Activated CD4-positive, alpha-beta T cell treated with anti-CD3 and anti-CD28 coated beads for 4 hours (primary cell): Measurements from ENCODE around the gene HPN.

Experiments used
- DNase-seq, 2 donors: peaks; one replicate each; pipeline ENCODE4 v3.0.0-alpha.2; 2020

HPN gene

DNA sequence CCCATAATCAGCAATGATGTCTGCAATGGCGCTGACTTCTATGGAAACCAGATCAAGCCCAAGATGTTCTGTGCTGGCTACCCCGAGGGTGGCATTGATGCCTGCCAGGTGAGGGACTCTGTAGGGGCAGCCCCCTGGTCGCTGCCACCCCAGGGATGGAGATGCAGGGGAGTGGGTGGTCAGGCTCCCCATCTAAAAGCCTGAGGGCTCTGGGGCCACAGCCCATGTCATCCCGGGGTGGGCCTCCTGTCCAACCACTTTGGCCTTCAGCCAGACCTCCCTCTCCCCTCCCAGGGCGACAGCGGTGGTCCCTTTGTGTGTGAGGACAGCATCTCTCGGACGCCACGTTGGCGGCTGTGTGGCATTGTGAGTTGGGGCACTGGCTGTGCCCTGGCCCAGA, 24.1 kb downstream of the HPN start:
- no peak for DNase-seq

DNA sequence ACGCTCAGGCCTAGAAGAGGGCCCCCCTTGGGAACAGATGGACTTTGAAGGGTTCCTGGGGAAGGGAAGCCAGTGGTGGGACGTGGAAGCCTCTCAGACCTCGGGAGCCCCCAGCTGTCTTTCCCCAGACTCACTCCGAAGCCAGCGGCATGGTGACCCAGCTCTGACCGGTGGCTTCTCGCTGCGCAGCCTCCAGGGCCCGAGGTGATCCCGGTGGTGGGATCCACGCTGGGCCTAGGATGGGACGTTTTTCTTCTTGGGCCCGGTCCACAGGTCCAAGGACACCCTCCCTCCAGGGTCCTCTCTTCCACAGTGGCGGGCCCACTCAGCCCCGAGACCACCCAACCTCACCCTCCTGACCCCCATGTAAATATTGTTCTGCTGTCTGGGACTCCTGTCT, 24.6 kb downstream of the HPN start:
- DNase-seq, result no peak

GRCh38 chr19:35066691-35067563, 25.4 kb downstream of the HPN start:
- DNase-seq, result peak; percentile 84 to 91

- no peak for DNase-seq
Measured at GRCh38 chr19:35068941-35069634, 27.6 kb downstream of the HPN start.

DNA sequence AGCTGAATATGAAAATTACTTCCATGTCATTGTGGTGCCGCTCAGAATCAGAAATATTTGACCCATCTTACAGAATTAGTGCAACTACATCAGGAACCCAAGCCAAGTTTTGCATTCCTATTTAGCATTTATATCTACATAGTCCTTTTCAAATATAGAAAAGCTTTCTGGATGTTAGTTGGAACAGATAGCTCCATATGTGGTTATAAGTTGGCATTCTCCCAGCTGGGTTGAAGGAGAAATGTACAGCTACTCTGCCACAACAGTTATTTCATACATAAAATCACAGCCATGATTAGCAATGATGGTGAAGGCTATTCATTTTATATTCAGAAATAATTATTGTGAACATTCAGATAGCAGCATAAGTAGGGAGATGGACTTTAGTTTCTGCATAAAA, 28.2 kb downstream of the HPN start:
- DNase-seq, result no peak

- DNase-seq, result no peak
Measured at GRCh38 chr19:35070471-35070870, 28.9 kb downstream of the HPN start.

- DNase-seq, result no peak
Measured at GRCh38 chr19:35073516-35073915, 32.0 kb downstream of the HPN start.

GRCh38 chr19:35073941-35074340, 32.4 kb downstream of the HPN start:
- DNase-seq, result no peak

- DNase-seq, result no peak
Measured at GRCh38 chr19:35074426-35075201, 33.1 kb downstream of the HPN start.

DNA sequence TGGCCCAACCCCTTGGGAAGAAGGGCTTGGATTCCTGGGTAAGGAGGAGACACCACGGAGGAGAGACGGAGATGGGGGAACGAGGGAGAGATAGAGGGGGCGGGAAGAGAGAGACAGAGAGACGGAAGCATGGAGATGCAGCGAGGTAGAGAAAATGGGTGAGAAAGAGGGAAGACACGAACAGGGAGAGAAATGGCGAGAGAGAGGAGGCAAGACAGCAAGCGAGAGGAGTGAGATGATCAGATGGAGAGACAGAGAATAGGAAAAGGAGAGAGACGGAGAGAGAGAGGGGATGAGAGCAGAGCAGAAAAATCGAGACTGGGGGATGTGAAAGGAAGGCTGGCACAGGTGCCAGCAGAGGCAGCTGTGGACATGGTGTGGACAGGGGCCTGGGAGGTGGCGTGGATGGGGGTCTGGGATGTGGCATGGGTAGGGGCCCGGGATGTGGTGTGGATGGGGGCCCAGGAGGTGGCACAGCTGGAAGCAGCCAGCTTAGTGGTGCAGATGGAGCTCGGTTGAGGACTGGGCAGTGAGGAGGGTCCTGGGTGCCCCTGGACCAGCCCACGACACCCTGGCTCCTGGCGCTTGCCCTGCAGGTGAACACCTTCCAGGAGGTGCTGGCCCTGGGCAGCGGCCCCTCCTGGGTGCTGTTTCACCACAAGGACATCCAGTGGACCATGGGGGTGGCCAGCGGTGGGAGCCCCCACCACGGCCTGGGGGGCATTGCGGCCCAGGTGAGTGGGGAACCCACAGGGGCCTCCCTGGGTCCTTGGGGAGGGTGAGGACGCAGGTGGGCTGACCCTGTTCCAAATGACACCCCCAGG, 33.9 kb downstream of the HPN start:
- no peak for DNase-seq

- DNase-seq, result no peak
Measured at GRCh38 chr19:35076026-35076370, 34.5 kb downstream of the HPN start.

GRCh38 chr19:35076657-35077056, 35.1 kb downstream of the HPN start:
- DNase-seq, result no peak

GRCh38 chr19:35077411-35078223, 36.1 kb downstream of the HPN start:
- DNase-seq, result no peak

DNA sequence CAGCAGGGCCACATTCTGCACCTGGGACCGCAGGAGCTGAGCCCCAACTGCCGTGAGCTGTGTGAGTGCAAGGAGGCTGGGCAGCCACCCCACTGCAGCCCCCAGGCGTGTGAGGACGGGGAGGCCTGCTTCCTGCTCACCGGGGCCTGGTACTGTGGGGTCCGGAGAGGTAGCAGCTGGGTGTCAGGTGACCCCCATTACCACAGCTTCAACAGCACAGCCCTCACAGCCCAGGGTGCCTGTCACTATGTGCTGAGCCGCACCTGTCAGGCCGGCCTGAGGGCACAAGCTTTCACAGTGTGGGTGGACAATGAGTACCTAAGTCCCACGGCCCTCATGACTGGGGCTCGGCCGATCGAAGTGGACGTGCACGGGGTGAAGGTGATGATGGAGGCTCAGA, 38.3 kb downstream of the HPN start:
- DNase-seq, result no peak

GRCh38 chr19:35080613-35081170, 39.2 kb downstream of the HPN start:
- DNase-seq, result no peak

DNA sequence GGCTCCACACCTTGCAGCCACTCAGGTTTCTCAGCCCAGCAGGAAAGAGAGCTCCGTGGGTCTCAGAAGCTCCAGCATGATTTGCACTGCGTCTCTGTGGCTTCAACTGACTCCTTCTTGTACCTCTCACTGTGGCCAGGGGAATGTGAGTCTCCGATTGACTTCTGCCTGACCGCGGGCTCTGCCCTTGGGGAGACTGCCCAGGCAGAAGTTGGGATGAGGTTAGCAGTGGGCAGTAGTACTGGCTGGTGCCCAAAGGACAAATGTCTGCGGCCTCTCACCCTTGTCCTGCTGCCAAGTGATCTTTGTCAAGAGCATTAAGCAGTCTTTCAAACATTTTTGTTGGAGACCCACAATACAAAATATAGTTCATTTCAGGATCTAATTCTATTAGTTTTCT, 39.7 kb downstream of the HPN start:
- DNase-seq, result no peak

DNA sequence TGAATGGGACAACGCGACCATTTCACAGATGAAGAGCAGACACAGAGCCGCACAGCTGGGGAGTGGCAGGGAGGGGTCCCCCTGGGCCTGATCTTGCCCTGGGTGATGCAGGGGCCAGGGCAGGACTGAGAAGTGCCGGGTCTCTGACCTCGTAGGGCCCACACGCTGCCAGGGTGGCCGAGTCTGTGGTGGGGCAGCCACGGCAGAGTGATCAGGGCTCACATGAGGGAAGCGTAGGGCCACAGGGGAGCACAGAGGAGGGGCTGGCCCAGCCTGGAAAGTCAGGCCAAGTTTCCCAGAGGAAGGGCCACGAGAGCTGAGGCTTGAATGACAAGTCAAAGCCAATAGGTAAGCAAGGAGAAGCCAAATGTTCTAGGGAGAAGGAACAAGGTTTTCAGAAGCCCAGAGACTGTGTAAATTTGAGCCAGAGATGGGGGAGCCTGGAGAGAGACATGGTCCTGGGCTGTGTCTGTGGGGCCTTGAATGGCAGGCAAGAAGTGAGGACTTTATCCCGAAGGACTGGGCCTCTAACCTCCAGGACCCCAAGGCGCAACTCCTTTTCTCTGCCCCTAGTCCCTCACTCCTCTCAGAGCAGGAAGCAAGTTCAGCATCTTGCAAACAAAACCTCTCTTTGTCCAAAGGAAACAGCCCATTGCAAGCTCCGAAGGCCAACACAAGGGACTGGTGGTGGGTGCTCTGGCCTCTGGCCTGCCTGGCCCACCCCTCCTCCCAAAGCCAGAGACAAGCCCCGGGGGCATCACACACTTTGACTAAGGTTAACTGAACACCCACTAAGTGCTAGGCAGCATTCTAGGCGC, 42.4 kb downstream of the HPN start:
- no peak for DNase-seq

- DNase-seq, result no peak
Measured at GRCh38 chr19:35084509-35084762, 42.9 kb downstream of the HPN start.

GRCh38 chr19:35085947-35086346, 44.4 kb downstream of the HPN start:
- no peak for DNase-seq

GRCh38 chr19:35086455-35086854, 44.9 kb downstream of the HPN start:
- DNase-seq, result no peak

- DNase-seq, result no peak
Measured at GRCh38 chr19:35087393-35087792, 45.9 kb downstream of the HPN start.
